ENCODE data around the gene MRRF.

GRCh38 chr9:122297512-122297911, 32.8 kb downstream of the MRRF start:
- TF ChIP-seq CTCF (IDR thresholded peaks at IDR 0.05) (no peak), EP300 (IDR thresholded peaks at IDR 0.05) (no peak)

Data from tibial nerve (tissue), 4 donors.